HepG2 (cell line): ENCODE measurements around the gene ZBTB46. TPM values are rescaled to one million over a fixed set of nuclear protein-coding genes. Genes with fewer than 3 reads are reported as not detected.

ENCODE experiments used
- CHCHD3 ChIP-seq: sonication (generic); formaldehyde crosslinking; IDR thresholded peaks from 2 replicates; pipeline ENCODE4 v1.8.0; 2022; ENCODE audit warnings: mild to moderate bottlenecking, missing genetic modification reagents, moderate library complexity
- FOXK1 ChIP-seq: sonication (generic); formaldehyde crosslinking; IDR thresholded peaks from 2 replicates; pipeline ENCODE4 v1.4.0; 2020; ENCODE audit warnings: low read depth, missing genetic modification reagents, borderline replicate concordance
- FOXK2 ChIP-seq: fragments of 450-650 bp; IDR thresholded peaks from 2 replicates; pipeline ENCODE4 v1.6.1; 2016
- GLI4 ChIP-seq: sonication (generic); formaldehyde crosslinking; IDR thresholded peaks from 2 replicates; pipeline ENCODE4 v1.5.1; 2020; ENCODE audit warnings: missing genetic modification reagents, mild to moderate bottlenecking, moderate library complexity, borderline replicate concordance
- IRX3 ChIP-seq: sonication (generic); formaldehyde crosslinking; IDR thresholded peaks from 2 replicates; pipeline ENCODE4 v1.8.1; 2023; ENCODE audit warnings: mild to moderate bottlenecking, low read depth, missing genetic modification reagents, borderline replicate concordance
- MED1 ChIP-seq: sonication (generic); formaldehyde crosslinking; IDR thresholded peaks from 2 replicates; pipeline ENCODE4 v1.4.0; 2020; ENCODE audit warnings: missing genetic modification reagents
- RXRA ChIP-seq: sonication (generic); formaldehyde crosslinking; IDR thresholded peaks from 2 replicates; pipeline ENCODE4 v1.5.1; 2020; ENCODE audit warnings: missing genetic modification reagents
- STAT5B ChIP-seq: sonication (generic); formaldehyde crosslinking; IDR thresholded peaks from 2 replicates; pipeline ENCODE4 v1.4.0; 2020; ENCODE audit warnings: missing genetic modification reagents
- ZNF616 ChIP-seq: sonication (generic); formaldehyde crosslinking; IDR thresholded peaks from 2 replicates; pipeline ENCODE4 v1.5.0; 2020; ENCODE audit warnings: low read depth, mild to moderate bottlenecking, missing genetic modification reagents
- polyA plus RNA-seq, 8 experiments: library from polyadenylated mRNA; depleted of rRNA in 3 of 8; stranded (reverse) in 7 of 8; unstranded in 1 of 8; fragments of >200 nt; fragmentation: Illumina TruSeq in 4 of 8; extraction: Trizol in 4 of 8; gene quantifications; 2 replicates each; pipeline versions ENCODE4 v1.2.1 to v1.2.3, GENCODE V29; 2011 to 2016; ENCODE audit warnings: low read depth in 4 of 8, missing spikeins in 1 of 8, mixed read lengths in 1 of 8; ENCODE audit not compliant: insufficient read depth in 1 of 8
- total RNA-seq, 5 experiments: library from RNA; depleted of rRNA; stranded (reverse); fragments of >200 nt; fragmentation: Illumina TruSeq; extraction: Trizol; gene quantifications; 2 replicates each; pipeline ENCODE4 v1.2.3, GENCODE V29; 2016; ENCODE audit warnings: low read depth in 1 of 5
- TF ChIP-seq, protein P1 (sequence below): sonication (generic); formaldehyde crosslinking; IDR thresholded peaks from 2 replicates; pipeline ENCODE4 v1.5.0; 2020; ENCODE audit warnings: mild to moderate bottlenecking, missing genetic modification reagents
- TF ChIP-seq, protein P2 (sequence below): sonication (generic); formaldehyde crosslinking; conservative IDR thresholded peaks from 2 replicates; pipeline ENCODE4 v1.4.0; 2020; ENCODE audit warnings: missing genetic modification reagents
- TF ChIP-seq, protein P3 (sequence below): sonication (generic); formaldehyde crosslinking; IDR thresholded peaks from 2 replicates; pipeline ENCODE4 v1.5.1; 2020; ENCODE audit warnings: mild to moderate bottlenecking, missing genetic modification reagents, moderate library complexity
- TF ChIP-seq, protein P4 (sequence below): sonication (generic); formaldehyde crosslinking; IDR thresholded peaks from 2 replicates; pipeline ENCODE4 v1.4.0; 2020; ENCODE audit warnings: missing genetic modification reagents
- TF ChIP-seq, protein P5 (sequence below): sonication (generic); formaldehyde crosslinking; IDR thresholded peaks from 2 replicates; pipeline ENCODE4 v1.8.0; 2022; ENCODE audit warnings: missing genetic modification reagents, mild to moderate bottlenecking, borderline replicate concordance

ZBTB46 gene
- total and polyA plus RNA-seq, 2 of the 13 experiments (the other 11 are each of a cell fraction or from before 2014, with no cell fraction given), result 1.6 to 13.5 TPM

DNA sequence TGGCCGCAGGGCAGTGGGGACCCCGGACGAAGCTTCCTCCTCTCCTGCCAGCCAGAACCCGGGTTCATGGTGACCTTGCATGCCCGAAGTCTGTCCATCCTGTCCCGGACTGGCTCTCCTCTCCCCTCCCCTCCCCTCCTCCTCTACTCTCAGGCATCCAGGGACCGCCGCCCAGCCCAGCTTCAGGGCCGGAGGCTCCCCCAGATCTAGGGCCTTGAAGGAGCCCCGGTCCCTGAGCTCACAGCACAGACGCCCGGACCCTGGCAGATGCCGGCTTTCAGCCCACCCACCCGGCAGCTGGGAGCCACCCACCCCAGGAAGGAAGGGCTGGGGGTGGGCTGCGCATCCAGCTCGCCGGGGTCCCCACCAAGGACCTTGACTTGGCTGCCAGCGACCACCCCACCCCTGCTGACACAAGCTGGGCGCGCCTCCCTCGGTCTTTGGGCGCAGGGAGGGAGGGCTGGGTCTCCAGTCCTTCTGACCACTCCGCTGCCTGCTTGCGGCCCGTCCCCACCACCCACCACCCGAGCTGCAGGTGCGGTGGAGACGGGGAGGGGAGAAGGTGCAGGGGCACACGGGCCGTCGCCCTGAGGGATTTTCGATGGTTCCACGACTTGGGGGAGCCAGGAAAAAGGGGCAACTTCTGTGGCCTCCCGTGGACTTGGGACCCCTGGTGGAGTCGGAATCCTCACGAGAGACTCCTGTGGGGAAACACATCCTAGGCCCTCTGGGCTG lies 24.5 kb upstream of the ZBTB46 start (continued):
- TF ChIP-seq CHCHD3 (0 out of 2 replicates have a peak, but pooled peaks have one; percentile 56), RXRA (CRISPR knock-in tag) (peak; percentile 8; the same call in 1 of the 2 replicates), IRX3 (CRISPR knock-in tag) (no peak), MED1 (no peak), FOXK2 (no peak), FOXK1 (CRISPR knock-in tag) (no peak), GLI4 (no peak), ZNF616 (CRISPR knock-in tag) (peak; percentile 30; the same call in 1 of the 2 replicates), STAT5B (CRISPR knock-in tag) (no peak)
- TF ChIP-seq, protein P1, sequence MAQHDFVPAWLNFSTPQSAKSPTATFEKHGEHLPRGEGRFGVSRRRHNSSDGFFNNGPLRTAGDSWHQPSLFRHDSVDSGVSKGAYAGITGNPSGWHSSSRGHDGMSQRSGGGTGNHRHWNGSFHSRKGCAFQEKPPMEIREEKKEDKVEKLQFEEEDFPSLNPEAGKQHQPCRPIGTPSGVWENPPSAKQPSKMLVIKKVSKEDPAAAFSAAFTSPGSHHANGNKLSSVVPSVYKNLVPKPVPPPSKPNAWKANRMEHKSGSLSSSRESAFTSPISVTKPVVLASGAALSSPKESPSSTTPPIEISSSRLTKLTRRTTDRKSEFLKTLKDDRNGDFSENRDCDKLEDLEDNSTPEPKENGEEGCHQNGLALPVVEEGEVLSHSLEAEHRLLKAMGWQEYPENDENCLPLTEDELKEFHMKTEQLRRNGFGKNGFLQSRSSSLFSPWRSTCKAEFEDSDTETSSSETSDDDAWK (CRISPR knock-in tag), result no peak
- TF ChIP-seq, protein P2, sequence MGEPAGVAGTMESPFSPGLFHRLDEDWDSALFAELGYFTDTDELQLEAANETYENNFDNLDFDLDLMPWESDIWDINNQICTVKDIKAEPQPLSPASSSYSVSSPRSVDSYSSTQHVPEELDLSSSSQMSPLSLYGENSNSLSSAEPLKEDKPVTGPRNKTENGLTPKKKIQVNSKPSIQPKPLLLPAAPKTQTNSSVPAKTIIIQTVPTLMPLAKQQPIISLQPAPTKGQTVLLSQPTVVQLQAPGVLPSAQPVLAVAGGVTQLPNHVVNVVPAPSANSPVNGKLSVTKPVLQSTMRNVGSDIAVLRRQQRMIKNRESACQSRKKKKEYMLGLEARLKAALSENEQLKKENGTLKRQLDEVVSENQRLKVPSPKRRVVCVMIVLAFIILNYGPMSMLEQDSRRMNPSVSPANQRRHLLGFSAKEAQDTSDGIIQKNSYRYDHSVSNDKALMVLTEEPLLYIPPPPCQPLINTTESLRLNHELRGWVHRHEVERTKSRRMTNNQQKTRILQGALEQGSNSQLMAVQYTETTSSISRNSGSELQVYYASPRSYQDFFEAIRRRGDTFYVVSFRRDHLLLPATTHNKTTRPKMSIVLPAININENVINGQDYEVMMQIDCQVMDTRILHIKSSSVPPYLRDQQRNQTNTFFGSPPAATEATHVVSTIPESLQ (CRISPR knock-in tag), result no peak
- TF ChIP-seq, protein P3, sequence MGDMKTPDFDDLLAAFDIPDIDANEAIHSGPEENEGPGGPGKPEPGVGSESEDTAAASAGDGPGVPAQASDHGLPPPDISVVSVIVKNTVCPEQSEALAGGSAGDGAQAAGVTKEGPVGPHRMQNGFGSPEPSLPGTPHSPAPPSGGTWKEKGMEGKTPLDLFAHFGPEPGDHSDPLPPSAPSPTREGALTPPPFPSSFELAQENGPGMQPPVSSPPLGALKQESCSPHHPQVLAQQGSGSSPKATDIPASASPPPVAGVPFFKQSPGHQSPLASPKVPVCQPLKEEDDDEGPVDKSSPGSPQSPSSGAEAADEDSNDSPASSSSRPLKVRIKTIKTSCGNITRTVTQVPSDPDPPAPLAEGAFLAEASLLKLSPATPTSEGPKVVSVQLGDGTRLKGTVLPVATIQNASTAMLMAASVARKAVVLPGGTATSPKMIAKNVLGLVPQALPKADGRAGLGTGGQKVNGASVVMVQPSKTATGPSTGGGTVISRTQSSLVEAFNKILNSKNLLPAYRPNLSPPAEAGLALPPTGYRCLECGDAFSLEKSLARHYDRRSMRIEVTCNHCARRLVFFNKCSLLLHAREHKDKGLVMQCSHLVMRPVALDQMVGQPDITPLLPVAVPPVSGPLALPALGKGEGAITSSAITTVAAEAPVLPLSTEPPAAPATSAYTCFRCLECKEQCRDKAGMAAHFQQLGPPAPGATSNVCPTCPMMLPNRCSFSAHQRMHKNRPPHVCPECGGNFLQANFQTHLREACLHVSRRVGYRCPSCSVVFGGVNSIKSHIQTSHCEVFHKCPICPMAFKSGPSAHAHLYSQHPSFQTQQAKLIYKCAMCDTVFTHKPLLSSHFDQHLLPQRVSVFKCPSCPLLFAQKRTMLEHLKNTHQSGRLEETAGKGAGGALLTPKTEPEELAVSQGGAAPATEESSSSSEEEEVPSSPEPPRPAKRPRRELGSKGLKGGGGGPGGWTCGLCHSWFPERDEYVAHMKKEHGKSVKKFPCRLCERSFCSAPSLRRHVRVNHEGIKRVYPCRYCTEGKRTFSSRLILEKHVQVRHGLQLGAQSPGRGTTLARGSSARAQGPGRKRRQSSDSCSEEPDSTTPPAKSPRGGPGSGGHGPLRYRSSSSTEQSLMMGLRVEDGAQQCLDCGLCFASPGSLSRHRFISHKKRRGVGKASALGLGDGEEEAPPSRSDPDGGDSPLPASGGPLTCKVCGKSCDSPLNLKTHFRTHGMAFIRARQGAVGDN (CRISPR knock-in tag), result peak; percentile 2
- TF ChIP-seq, protein P4, sequence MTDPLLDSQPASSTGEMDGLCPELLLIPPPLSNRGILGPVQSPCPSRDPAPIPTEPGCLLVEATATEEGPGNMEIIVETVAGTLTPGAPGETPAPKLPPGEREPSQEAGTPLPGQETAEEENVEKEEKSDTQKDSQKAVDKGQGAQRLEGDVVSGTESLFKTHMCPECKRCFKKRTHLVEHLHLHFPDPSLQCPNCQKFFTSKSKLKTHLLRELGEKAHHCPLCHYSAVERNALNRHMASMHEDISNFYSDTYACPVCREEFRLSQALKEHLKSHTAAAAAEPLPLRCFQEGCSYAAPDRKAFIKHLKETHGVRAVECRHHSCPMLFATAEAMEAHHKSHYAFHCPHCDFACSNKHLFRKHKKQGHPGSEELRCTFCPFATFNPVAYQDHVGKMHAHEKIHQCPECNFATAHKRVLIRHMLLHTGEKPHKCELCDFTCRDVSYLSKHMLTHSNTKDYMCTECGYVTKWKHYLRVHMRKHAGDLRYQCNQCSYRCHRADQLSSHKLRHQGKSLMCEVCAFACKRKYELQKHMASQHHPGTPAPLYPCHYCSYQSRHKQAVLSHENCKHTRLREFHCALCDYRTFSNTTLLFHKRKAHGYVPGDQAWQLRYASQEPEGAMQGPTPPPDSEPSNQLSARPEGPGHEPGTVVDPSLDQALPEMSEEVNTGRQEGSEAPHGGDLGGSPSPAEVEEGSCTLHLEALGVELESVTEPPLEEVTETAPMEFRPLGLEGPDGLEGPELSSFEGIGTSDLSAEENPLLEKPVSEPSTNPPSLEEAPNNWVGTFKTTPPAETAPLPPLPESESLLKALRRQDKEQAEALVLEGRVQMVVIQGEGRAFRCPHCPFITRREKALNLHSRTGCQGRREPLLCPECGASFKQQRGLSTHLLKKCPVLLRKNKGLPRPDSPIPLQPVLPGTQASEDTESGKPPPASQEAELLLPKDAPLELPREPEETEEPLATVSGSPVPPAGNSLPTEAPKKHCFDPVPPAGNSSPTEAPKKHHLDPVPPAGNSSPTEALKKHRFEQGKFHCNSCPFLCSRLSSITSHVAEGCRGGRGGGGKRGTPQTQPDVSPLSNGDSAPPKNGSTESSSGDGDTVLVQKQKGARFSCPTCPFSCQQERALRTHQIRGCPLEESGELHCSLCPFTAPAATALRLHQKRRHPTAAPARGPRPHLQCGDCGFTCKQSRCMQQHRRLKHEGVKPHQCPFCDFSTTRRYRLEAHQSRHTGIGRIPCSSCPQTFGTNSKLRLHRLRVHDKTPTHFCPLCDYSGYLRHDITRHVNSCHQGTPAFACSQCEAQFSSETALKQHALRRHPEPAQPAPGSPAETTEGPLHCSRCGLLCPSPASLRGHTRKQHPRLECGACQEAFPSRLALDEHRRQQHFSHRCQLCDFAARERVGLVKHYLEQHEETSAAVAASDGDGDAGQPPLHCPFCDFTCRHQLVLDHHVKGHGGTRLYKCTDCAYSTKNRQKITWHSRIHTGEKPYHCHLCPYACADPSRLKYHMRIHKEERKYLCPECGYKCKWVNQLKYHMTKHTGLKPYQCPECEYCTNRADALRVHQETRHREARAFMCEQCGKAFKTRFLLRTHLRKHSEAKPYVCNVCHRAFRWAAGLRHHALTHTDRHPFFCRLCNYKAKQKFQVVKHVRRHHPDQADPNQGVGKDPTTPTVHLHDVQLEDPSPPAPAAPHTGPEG, result no peak
- TF ChIP-seq, protein P5, sequence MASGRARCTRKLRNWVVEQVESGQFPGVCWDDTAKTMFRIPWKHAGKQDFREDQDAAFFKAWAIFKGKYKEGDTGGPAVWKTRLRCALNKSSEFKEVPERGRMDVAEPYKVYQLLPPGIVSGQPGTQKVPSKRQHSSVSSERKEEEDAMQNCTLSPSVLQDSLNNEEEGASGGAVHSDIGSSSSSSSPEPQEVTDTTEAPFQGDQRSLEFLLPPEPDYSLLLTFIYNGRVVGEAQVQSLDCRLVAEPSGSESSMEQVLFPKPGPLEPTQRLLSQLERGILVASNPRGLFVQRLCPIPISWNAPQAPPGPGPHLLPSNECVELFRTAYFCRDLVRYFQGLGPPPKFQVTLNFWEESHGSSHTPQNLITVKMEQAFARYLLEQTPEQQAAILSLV (CRISPR knock-in tag), result 0 out of 2 replicates have a peak, but pooled peaks have one; percentile 54
